ENCODE data around the gene PDE4D.

PDE4D gene

GRCh38 chr5:58927181-58927580, 966.3 kb downstream of the PDE4D start:
- DNase-seq (ENCODE audit: low read depth) = no peak

- DNase-seq (ENCODE audit: low read depth) = no peak
These were observed 967.0 kb downstream of the PDE4D start for GRCh38 chr5:58926541-58926935.

- no peak for DNase-seq (ENCODE audit: low read depth)
These were observed 967.6 kb downstream of the PDE4D start for GRCh38 chr5:58925627-58926540.

- DNase-seq (ENCODE audit: low read depth) = no peak
These were observed 969.2 kb downstream of the PDE4D start for GRCh38 chr5:58924306-58924705.

- DNase-seq (ENCODE audit: low read depth) = no peak
These were observed 970.2 kb downstream of the PDE4D start for GRCh38 chr5:58923355-58923754.

- no peak for DNase-seq (ENCODE audit: low read depth)
These were observed 970.9 kb downstream of the PDE4D start for GRCh38 chr5:58922461-58923171.

GRCh38 chr5:58921159-58921558, 972.4 kb downstream of the PDE4D start:
- no peak for DNase-seq (ENCODE audit: low read depth)

GRCh38 chr5:58919833-58920232, 973.7 kb downstream of the PDE4D start:
- no peak for DNase-seq (ENCODE audit: low read depth)

All from T follicular helper cell (primary cell).